Hepatocyte (in vitro differentiated cells): ENCODE data around the gene GRID2.

Experiments used
- EZH2 ChIP-seq: fragments of 200-600 bp; sonication (generic); IDR thresholded peaks from 2 replicates; pipeline ENCODE4 v1.6.1; 2016; ENCODE audit warnings: antibody characterized with exemption, mild to moderate bottlenecking, borderline replicate concordance
- EZH2phosphoT487 ChIP-seq: fragments of 200-600 bp; sonication (generic); IDR thresholded peaks from one replicate; pipeline ENCODE4 v1.6.1; 2018; ENCODE audit warnings: antibody characterized with exemption, mild to moderate bottlenecking, low read depth, moderate library complexity; ENCODE audit not compliant: unreplicated experiment, severe bottlenecking
- TF ChIP-seq, protein P1 (sequence below): fragments of 200-600 bp; sonication (generic); IDR thresholded peaks from 2 replicates; pipeline ENCODE4 v1.5.1; 2016; ENCODE audit warnings: antibody characterized with exemption, mild to moderate bottlenecking; ENCODE audit not compliant: poor library complexity

DNA sequence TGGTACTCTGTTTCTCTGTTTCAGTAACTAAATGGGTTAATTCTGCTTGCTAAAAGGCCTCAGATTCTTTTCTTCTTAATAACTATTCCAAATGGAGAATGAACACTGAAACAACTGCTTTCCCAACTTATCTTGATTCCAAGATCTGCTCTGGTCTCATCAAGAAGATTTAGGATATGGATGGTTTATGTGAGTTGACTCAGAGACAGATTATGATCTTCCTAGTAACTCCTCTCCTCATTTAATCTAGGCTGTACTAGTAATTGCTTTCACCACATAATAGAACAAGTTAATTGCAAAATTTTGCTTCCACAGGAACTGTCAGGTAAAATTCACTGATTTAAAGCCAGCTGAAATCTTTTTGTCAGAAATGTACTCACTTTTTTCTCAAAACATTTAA, 537.1 kb downstream of the GRID2 start:
- TF ChIP-seq, protein P1, sequence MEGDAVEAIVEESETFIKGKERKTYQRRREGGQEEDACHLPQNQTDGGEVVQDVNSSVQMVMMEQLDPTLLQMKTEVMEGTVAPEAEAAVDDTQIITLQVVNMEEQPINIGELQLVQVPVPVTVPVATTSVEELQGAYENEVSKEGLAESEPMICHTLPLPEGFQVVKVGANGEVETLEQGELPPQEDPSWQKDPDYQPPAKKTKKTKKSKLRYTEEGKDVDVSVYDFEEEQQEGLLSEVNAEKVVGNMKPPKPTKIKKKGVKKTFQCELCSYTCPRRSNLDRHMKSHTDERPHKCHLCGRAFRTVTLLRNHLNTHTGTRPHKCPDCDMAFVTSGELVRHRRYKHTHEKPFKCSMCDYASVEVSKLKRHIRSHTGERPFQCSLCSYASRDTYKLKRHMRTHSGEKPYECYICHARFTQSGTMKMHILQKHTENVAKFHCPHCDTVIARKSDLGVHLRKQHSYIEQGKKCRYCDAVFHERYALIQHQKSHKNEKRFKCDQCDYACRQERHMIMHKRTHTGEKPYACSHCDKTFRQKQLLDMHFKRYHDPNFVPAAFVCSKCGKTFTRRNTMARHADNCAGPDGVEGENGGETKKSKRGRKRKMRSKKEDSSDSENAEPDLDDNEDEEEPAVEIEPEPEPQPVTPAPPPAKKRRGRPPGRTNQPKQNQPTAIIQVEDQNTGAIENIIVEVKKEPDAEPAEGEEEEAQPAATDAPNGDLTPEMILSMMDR, result no peak
- TF ChIP-seq EZH2phosphoT487 (no peak), EZH2 (no peak)
